ENCODE measurements around the gene PMAIP1.

- no peak for TF ChIP-seq CTCF (IDR thresholded peaks at IDR 0.05)
- TF ChIP-seq POLR2A (IDR thresholded peaks at IDR 0.05): no peak
- no peak for TF ChIP-seq EP300 (IDR thresholded peaks at IDR 0.05)
These were observed 679 bp downstream of the PMAIP1 start for GRCh38 chr18:59900222-59901128.
